Stimulated activated CD8-positive, alpha-beta memory T cell treated with anti-CD3 and anti-CD28 coated beads, Interleukin-2, amount 100 ng/mL, for 48 hours (primary cell): ENCODE data around the gene MRGPRG.

ENCODE experiments used
- DNase-seq, 2 donors: peaks; one replicate each; pipeline ENCODE4 v3.0.0-alpha.2; 2020; ENCODE audit warnings: low read depth in 2 of 2

The MRGPRG gene

DNA sequence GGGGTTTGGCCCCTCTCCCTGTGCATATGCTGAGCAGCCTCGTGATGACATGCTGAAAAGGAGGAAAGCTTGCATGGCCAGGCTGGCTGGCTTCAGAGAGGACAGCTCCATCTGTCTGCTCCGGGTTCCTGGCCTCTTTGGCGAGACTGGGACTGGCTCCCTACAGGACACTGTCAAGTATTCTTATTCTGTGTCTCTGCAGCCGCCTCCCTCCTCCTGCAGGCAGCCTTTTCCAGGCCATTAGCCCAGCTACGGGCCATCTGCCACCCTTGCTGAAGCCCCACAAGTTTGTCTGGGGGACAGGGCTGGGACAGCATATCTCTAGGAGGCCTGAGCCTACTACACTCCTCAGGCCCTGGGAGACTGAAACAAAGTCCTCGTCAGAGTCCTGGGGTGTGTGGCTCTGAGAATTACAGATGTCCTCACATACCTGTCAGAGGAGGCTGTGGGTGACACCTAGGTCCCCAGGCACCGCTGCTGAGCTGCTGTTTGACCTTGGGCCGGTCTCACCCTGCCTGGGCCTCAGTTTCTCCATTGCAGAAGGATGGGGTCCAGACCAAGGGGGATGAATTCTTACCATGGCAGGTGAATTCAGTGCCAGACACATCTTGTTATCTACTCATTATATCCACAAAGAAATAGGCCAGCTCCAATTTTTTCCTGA, 11.0 kb downstream of the MRGPRG start:
- DNase-seq = no peak

DNA sequence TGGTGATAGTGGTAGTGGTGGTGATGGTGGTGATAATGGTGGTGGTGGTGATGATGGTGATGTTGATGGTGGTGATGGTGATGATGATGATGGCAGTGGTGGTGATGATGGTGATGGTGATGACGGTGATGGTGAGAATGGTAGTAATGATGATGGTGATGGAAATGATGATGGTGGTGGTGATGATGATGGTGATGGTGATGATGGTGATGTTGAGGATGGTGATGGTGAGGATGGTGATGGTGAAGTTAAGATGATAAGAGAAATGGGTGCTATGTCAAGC, 11.8 kb downstream of the MRGPRG start:
- no peak for DNase-seq

DNA sequence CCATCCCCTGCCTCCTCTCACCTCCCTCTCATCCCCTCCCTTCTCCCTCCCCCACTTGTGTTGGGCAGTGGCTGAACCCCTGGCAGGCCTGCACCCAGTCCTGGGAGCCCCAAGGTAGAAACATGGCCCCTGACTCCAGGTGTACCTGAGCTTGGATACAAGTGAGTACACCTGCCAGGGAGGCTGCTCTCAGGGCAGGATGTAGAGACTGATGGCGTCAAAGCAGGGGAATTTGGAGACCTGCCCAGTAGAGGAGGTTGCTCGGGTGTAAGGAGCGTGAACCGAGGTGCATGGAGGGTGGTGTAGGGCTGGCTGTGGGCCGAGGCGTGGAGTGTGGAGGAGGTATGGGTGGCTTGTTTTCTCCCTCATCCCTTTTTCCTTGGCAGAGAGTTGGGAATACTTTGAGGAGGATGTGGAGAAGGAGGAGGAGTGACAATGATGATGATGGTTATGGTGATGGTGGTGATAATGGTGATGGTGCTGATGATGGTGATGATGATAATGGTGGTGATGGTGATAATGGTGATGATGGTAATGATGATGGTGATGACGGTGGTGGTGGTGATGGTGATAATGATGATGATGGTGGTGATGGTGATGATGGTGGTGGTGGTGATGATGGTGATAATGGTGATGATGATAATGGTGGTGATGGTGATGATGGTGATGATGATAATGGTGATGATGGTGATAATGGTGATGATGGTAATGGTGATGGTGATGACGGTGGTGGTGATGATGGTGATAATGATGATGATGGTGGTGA, 12.3 kb downstream of the MRGPRG start:
- DNase-seq = no peak

DNA sequence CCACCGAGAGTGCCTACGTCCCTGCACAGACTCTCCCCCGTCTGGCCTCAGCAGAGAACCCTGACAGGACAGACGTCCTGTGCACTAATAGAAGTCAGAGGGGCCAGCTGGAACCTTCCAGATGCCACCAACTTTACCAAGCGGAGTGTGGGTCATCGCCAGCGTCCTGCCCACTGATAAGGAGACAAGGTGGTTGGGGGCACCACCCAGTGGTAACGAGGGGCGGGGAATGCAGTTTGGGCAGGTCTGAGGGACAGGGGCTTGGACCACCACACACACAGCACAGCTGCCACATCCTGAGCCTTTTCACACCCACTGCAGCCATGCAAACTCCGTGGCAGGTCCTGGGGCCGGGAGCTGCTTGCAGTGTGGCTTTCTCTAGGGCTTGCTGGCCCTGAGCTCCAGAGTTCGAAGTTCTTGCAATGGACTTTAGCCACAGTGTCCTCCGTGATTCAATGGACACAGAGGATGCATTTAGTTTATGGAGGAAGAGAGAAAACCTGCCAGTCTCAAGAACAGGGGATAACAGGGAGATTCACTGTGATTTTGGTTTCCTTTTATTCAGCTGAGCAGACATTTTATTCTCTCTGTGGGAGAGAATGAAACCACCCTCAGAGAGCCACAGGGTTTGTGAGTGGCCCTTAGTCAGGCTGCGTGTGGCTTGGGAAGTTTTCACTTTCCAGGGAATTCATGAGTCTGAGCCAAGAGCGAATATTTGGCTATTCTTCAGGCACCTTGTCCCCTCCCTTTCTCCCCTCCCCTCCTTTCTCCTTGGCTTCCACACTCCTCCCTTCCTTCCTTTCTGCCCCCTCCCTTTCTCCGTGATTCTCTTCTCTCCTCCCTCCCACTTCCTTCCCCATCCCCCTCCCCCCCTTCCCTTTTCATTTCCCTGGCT, 13.1 kb downstream of the MRGPRG start:
- DNase-seq = no peak

DNA sequence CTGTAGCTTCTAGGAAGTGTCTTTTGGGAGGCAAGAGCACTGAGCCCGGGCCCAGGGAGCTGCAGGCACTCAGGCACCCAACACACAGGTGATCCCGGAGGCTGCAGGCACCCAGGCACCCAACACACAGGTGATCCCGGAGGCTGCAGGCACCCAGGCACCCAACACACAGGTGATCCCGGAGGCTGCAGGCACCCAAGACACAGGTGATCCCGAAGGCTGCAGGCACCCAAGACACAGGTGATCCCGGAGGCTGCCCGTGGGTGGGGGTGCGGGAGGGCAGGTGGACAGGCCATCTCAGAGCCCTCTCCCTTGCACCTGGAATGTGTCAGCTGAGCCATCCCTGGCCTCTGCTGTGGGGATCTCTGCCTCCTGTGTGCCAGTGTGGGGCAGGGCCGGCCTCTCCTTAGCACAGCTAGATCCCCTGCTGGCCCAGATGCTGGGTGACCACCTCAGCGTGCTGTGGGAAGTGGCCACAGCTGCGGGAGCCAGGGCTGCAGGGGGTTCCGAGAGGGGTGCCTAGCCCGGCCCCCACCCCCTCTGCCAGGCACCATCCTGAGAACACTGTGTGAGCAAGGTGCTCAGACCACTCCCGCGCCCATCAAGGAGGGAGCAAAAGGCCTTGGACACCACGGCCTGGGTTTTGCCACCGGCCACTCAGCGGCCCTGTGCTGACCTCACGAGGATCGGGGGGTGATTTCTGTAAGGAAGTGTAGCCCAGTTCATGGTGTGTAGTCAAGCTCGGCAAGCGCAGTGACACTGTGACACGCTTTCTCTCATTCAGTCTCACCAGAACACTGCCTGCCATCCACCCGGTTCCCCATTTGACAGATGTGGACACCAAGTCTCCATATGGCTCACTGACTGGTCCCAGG, 14.2 kb downstream of the MRGPRG start:
- DNase-seq = no peak

DNA sequence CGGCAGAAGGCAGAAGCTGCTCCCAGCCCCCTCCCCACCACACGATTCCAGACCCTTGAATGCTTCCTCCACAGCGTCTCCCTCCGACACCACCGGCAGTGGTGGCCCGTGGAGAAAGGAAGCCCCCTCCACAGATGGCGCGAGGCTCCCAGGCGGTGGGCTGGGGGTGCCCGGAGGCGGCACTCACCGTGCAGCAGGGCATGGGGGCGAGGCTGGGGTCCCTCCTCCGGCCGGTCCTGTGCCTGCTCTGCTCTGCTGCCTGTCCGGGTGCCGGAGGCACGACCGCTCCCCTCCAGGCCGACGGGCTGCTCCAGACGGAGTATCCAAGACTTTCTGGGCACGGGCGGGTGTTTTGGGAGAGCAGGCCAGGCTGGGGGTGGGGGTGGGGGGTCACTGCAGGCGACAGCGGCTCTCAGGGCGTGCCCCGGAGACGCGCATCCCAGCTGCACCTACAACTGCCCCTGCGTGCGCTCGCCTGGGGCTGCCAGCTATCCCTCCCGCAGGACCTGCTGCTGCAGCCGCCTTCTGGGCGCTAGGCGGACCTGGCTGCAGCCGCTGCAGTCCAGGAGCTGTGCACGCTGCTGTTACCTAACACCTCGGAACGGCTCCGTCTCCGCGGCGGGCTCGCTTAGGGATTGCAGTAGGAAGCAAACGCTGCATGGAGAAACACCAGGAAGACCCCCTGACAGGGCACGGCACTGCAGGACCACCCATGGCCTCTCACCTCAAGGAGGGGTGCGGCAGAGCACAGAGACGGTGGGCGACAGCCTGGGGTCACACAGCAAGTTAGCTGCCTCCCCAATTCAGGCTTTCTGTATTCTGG, 15.2 kb downstream of the MRGPRG start:
- DNase-seq = no peak

DNA sequence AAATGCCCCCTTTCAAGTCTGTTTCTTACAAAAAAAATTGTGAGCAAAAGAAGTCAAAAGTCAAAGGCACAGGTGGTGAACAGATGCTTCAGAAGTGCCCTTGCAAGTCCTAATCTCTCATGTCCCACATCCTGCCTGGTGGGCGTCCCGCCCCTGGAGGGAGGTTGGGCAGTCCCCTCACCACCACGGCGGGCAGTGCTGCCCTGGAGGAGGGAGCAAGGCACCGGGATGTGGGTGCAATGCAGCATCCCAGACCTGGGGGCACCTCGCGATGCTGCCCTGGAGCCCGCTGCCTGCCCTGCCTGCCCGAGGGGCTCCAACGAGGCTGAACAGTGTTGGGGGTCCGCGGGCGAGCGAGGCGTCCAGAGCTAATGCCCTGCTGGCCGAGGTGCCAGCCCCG, 15.9 kb downstream of the MRGPRG start:
- no peak for DNase-seq

DNA sequence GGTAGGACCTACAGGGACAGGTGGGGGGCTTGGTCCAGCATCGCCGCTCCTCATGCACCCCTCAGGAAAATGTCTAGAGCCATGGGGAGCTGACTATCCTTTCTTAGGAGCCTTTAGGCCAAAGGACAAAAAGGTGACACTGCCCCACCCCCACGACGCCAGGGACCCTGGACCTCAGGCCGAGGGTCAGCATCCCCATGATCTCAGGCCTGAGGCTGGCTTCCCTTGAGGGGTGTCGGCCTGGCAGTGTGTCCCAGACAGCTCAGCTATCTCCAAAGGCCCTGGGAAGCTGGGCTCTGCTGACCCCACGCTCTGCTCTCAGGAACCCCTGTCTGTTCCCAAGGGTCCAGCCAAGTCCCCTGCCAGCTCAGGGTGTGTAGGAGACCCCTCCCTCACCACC, 16.3 kb downstream of the MRGPRG start:
- DNase-seq = no peak

DNA sequence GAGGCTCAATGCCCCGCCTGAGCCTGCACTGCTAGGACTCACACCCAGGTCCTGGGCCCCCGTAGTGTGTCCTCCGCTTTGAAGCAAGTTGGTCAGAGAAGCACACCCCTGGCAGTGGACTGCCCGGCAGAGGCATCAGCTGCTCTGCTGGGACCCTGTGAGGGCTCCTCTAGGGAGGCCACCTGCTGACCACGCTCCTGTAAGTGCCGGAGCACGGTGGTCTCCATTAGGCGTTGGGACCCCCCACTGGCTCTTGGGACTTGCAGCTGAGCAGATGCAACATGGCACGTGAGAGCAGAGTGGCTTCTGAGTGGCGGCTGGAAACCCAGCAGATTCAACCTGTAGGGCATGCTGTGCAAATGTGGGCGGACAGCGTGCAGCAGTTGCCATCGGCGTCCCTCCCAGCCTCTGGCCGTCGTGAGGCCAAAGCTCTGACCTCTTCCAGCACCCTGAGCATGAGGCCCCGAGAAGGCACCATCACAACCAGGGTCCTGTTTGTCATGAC, 16.9 kb downstream of the MRGPRG start:
- DNase-seq = no peak

DNA sequence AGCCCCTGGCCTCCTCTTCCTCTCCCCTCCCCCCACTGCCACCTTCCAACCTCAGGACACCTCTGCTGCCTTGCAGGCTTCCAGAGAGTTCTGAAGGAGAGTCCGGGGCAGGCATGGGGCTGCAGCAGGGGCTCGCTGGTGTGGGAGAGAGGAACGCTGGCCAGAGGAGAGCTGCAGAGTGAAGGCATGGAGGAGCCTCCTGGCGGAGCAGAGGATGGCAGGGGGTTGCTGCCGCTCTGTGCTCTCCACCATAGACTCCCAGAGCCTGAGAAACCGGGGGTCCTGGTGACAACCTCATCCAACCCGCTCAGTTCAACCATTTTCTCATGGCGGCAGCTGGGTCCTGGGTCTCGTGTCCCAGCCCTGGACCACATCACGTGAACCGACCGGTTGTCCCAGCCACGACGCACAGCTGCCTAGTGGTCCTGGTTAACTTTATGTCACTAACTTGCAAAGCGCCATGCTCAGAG, 17.5 kb downstream of the MRGPRG start:
- no peak for DNase-seq

DNA sequence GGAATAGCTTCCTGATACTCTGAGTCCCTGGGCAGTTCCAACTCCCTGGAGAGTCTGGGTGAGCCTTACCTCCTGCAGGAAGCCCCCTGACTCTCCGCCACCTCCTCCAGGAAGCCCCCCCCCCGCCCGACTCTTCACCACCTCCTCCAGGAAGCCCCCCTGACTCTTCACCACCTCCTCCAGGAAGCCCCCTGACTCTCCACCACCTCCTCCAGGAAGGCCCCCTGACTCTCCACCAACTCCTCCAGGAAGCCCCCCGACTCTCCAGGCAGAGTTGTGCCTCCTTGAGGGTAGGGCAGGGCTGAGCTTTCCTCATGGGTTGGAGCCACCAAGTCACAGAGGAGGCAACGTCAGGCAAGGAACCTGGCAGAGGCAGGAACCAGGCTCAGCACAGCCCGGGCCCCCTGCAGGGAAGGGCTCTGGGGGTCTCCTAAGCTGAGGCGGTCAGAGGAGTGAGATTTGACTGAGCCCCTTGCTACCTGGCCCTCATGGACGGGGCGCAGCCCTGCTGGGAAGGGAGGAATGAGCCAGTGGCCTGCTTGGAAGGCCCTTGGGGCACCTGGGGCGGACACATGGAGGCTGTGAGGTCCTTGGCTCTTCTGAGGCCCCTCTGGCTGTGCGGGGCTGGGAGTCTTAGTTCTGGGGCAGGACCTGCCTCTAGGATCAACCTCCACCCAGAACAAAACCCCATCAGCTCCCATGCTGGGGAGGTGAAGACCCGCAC, 18.1 kb downstream of the MRGPRG start:
- DNase-seq = no peak

DNA sequence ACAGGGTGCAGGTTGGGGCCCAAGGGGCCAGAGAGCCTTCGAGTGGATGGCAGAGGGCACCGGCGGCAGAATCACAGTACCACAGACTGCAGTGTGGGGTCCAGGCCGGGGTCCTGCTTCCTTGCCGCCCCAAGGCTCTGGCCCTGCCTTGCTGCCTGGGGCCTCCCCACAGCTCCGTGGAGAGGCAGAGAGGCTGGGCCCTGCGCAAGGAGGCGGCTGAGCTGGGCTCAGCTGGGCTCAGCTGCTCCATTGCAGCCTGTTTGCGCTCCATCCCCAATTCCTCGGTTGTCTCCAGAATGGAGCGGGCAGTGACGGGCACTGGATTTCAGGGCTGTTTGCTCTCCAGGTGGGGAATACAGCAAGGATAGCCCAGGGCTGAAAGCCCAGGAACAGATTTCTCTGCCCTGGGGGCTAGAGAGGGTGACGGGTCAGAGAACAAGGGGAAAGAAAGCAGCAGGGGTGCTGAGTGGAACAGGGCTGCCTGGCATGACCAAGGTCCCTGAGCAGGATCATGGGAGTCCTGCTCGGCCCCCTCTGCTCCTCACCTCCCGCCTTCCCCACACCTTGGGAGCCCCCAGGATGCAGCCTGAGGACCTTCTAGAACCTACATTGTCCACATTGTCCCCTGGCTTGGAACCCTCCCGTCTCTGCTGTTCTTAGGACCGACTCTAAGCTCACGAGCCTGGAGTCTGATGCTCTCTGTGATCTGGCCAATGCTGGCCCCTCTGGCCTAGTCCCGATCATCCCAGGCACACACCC, 18.9 kb downstream of the MRGPRG start:
- no peak for DNase-seq

DNA sequence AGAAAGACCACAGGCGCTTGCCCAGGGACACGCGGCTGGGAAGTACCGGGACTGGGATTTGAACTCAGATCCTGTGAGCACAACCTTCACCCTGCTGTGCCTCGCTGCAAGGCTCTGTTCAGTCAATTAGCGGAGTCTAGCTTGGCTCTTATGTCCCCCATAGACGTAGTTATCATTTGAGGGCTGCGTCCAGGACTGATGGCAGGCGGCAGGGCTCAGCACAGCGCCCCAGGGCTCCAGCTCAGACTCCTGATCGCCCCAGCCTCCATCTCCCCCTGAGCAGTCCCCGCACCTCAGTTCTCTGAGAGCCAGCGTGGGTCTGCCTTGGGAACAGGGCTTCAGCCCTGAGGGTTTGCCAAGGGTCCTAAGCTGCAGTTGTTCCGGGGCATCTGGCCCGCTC, 19.8 kb downstream of the MRGPRG start:
- no peak for DNase-seq

DNA sequence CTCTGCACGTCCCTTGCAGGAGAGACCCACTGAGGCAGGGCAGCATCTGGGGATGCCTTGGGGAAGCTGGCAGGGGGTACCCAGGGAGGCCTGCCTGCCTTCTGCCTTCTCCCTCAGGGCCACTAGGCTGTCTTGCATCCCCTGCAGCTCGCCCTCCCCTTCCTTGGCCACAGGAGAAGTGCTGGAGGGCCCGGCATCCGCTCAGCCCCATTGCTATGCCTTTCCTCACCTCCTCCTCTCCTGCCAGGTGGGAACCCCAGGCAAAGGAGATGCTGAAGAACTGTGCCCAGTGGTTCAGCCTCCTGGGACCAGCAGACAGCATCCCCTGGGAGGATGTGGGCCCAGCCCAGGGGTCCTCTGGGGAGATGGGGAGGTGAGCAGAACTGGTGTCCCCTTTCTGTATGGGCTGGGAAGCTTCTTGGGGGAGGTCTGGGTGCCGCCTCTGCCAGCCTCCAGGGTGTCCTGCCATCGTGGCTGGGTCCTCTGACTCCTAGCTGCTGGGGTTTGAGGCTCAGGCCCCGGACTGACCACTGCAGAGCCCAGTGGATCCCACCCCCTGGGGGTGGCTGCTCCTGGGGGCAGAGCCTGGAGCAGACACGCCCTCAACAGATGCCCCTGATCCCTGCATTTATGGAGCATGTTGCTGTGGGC, 20.6 kb downstream of the MRGPRG start:
- DNase-seq = no peak

DNA sequence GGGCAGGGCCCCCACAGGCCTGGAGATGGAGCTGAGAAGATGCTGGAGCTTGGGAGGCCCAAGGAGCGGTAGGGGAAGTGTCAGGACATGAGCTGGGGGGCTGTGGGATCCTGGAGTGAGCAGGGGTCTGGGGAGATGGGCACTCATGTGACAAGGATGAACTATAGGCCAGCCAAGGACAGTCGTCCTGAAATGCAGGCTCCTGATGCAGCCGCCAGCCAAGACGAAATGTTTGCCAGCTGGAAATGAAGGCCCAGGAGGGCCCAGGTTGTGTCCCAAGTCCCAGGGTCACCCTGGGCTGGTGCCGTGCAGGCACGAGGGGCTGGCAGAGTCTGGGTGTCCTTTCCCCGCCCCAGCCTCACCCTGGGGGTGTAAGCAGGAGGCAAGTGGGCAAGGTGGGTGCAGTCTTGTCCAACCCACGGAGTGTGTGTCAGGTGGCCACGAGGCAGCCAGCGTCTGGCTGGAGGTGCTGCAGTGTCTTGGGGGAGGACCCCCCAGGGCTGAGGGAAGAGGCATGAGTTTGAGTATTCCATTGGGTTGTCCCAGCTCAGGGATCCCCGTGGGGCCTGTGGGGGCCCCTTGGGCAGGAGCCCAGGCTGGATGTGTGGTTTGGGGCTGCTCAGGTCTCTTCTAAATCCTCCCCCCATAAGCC, 21.4 kb downstream of the MRGPRG start:
- no peak for DNase-seq

DNA sequence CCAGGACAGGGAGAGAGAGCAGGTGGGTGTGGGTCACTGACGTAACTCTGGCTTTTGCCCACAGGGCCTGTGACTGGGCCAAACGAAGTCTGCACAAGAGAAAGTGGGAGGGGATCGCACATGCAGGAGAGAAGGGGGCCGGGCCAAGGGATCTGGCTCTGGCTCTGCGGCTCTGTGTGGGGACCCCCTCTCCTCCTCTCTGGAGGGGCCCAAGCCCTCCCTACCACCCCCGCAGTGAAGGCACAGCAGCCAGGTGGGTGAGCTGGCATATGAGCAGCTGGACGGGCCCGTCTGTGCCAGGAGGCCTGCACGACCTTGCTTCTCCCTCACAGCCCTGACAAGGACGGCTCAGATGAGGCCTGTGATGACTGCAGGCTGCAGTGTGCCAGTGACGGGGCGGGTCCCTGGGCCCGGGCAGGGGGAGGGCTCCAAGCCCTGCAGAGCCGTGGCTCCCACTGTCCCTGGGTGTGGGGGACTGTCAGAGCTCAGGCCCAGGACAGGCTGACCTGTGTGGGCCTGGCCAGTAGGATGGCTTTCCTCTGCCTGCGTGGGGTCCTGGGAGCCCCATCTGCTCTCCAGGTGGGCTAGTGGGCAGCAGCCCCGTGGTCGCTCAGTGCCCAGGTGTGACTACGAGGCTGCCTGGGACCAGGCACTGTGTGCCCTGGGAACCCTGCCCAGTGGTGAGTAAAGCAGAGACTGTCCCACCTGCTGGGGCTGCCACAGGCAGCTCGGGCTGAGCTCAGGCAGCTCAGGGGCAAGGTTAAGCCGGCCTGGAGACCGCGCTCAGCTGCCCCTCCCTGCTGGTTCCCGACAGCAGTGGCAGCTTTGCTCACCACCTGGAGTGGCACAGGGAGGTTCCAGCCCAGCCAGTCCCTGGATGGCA, 22.2 kb downstream of the MRGPRG start:
- no peak for DNase-seq
